NK-92 (cell line): Measurements from ENCODE around the gene CCR7.
"Not testable (repeated sequence)": the region's sequence is repeated elsewhere in the genome, so short reads cannot be mapped to it uniquely, and the experiment has no call there.

Experiments used
- DNase-seq: peaks from one replicate; lab custom pipeline; 2025; ENCODE audit not compliant: unreplicated experiment; lab: John Stamatoyannopoulos, UW

CCR7 gene

DNA sequence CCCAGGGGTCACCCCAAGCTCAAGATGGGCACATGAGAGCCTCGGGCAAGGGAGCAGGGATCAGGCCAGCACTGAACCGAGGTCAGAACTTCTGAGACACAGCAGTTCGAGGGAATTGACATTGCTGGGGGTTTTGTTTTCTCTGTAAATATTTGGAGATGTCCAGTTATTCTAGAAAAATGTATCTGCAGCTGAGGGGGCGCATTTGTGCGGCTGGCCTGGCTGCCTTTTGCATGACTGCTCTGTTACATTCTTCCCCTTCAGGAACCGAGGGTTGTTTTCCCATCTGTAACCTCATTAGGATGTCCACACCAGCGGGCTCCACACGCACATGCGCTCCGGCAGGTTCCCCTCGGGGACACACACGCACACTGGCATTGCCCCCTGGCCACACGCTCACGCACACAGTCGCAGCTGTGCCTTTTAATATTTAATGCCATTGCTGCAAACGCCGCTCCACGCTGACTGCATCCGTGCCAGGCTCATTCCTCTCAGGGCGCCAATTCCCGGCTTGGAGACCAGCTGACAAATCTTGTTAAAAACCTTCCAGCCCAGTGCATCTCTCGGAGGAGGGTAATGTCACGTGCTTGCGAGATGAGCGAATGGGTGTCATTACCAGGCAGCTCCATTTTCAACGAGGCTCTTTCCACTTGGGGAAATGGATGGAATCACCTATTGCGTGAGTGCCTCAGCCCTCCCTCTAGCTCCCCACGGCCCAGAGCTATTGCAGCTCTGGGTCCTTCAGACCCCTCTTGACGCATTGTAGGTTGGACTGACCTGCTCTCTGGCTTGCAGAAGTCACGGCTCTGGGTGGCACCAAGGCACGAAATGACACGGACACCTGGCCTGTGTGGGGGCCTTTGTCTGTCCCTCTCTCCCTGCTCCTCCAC lies 13.1 kb downstream of the CCR7 start:
- DNase-seq, result no peak

- DNase-seq, result no peak
These were observed 14.0 kb downstream of the CCR7 start for GRCh38 chr17:40551091-40551878.

GRCh38 chr17:40550608-40551007 lies 14.7 kb downstream of the CCR7 start:
- no peak for DNase-seq

DNA sequence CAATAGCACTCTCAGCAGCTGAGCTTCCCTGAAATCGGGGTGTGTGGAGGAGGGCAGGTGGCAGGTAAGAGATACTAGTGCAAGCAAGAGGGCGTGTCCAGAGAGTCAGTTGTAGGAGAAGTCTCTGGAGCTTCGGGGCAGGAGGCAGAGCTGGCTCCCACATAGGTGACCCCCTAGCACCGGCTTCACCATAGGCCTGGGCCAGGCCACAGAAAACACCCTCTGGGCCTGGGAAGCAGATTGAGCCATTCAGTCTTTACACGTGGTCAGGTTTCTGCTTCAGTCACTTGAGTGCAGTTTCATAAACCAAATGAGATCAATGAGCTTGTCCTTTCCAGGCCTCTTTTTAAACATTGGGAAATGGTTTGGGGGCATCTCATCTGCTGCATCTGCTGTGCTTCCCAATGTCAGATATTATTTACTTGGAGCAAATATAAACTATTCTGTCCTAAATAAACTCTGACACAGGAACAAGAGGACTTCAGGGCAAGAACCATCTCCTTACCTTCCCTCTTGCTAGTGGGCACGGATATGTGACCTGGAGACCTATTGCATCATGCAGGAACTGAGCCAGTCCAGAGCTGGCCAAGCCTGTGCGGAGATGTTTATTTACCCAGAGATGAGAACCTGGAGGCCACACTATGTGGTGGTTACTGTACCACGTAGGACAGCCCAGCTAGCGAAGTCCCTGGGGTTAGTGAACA lies 16.1 kb downstream of the CCR7 start:
- no peak for DNase-seq

GRCh38 chr17:40548491-40548981 lies 16.7 kb downstream of the CCR7 start:
- DNase-seq, result no peak

GRCh38 chr17:40547785-40548478 lies 17.3 kb downstream of the CCR7 start:
- no peak for DNase-seq

DNA sequence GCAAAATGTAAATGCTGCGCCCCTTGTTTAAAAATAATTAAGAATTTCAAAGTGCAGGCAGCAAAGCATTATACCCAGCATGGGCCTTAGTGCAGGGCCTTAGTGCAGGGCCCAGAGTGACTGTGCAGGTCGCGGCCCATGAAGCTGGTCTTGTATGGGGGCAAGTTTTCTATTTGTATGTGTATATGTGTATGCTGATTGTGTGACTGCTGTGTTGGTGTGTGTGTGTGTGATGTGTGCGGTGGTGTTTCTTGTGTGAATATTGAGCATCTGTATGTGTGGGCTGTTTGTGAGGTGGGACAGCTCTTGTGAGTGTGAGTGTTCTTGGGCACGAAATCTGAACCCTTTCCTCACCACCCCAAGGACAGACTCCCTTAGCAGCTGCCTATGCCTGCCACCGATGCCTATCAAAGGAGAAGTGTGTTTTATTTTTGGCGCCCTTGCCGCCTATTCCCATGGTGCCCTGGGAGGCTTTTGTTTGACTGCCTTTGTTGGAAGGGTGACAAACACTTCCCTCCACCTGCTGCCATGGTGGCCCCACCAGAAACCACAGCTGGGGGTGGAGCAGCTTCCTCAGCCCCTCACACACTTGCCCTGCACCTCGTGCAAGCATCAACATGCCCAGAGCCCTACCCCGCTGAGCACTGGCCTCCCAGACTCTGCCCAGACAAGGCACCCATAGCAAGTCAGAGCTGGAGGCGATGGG lies 18.0 kb downstream of the CCR7 start:
- DNase-seq, result no peak

DNA sequence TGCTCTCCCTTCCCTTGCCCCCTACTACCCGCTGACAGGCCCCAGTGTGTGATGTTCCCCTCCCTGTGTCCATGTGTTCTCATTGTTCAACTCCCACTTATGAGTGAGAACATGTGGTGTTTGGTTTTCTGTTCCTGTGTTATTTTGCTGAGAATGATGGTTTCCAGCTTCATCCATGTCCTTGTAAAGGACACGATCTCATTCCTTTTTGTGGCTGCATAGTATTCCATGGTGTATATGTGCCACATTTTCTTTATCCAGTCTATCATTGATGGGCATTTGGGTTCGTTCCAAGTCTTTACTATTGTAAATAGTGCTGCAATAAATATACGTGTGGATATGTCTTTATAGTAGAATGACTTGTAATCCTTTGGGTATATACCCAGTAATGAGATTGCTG lies 18.8 kb downstream of the CCR7 start:
- DNase-seq, result not testable (repeated sequence)

DNA sequence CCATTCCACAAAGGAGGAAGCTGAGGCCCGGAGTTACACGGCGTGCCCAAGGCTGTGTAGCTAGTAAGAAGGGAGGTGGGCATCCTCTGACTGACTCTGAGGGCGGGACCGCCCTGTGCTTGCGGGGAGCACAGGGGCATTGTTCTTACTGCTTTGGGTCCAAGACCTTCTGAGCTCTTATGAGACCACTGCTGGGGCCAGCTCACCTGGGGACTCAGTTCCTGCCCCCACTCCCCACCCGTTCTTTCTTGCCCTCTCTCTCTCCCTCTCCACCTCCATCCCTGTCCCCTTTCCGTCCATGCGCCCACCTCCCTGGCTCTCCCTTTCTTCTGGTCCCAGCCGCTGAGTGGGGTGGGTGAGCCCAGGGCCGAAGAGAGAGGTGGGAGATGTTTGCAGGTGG lies 19.6 kb downstream of the CCR7 start:
- no peak for DNase-seq

- DNase-seq, result no peak
These were observed 22.5 kb downstream of the CCR7 start for GRCh38 chr17:40542558-40543411.

DNA sequence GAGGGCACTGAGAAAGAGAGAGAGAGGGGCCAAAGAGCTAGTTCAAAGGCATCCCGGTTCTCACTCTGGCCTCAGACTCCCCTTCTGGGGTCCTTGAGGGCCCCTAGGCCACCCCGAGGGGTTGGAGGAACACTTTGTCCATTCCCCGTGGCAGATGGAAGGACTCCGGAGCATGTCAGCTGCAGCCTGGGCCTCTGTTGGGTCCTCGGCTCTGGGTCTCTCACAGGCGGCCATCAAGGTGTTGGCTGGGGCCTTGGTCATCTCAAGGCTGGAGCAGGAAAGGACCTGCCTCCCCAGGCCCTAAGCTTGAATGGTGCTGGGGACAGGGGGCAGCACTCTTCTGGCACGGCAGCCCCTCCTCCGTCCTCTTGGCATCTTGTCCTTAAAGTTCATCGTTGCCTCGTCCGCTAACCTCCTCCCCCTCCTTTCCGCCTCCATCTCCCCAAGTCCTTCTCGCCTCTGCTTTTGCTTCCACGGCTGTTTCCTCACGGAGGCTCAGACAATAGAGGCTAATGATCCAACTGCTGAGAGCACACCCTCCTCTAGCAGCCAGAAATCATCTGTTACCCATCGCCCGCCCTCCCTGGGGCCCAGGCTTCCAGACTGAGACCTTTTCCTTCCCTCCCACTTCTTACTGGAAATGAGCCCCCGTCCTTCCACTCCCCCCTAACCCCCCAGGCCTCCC lies 23.3 kb downstream of the CCR7 start:
- no peak for DNase-seq

DNA sequence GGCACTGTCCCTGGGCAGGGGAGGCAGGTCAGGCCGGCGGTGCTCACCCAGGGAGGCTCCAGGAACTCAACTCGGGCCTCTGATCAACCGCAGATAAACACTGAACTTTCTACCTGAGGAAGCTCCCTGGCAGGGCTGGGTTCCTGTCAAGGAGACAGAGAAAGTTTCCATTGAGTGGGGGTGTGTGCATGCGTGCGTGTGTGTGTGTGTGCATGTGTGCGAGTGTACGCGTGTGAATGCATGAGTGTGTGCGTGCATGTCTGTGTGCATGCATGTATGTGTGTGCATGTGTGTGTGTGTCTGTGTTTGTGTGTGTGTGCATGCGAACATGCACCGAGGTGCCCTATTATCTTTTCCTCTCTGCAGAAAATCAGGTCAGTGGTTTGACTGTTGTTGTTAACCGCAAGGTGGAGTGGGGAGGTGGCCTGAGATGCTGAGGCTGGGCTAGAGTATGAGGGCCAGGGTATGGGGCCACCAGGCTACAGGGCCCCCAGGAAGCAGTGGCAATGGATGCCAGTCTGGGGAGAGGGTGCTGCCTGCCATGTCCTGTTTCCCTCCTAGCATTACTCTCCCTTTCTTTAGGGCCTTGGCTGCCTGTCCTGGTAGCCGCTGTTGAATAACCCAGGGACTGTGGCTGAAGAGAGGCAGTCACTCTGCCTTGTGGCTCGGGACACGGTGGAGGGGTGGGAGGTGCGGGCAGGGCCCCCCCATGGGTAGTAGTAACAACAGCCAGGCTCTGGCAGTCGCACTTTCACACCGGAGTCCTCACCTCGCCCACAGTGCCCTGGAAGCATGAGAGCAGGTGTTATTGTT lies 24.0 kb downstream of the CCR7 start:
- no peak for DNase-seq

GRCh38 chr17:40540448-40540847 lies 24.8 kb downstream of the CCR7 start:
- DNase-seq, result no peak

DNA sequence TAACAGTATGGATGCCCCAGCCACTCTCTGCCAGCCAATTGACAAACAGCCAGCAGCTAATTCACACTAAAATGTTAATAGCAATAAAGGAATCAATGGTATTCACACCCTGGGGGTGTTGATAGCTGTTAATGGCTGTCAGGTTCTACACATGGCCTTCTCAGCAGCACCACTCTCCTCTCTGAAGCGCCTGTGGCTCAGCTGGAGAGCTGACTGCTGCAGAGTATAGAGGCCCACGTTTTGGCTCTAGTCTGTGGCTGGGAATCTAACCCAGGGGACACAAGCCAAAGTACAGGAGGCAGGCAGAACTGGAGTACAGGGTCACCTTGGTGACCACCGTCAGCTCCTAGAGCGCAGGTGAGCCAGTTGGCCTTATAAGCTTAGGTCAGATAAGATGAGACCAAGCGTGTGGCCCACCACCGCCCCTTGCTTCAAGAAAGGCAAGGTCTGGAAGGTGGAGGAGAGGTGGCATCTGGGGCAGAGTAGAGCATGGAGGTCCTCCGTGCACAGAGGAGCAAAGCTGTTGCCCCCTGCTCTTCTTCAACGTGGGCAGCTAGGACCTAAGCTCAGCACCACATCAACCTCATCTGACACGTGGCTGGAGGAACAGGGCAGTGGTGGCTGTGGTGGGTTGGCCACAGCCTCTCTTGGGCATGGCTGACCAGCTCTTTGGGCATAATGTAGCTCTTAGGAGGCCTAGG lies 25.4 kb downstream of the CCR7 start:
- DNase-seq, result no peak

- no peak for DNase-seq
These were observed 26.2 kb downstream of the CCR7 start for GRCh38 chr17:40538936-40539705.
